Mesenchymal stem cell (in vitro differentiated cells and primary cell): Measurements from ENCODE around the gene GPRC5C.

Experiments used
- DNase-seq: peaks from one replicate; pipeline ENCODE4 v3.0.0-alpha.2; 2013
- H2AFZ ChIP-seq: one replicate; pipeline ENCODE4 v1.6.1; 2013; ENCODE audit warnings: low read depth, mild to moderate bottlenecking, control low read depth, inconsistent platforms, low read length, moderate library complexity
- H2AK5ac ChIP-seq: 2 replicates; pipeline ENCODE4 v1.6.1; 2013; ENCODE audit warnings: low read length, moderate library complexity, mild to moderate bottlenecking, inconsistent platforms; ENCODE audit not compliant: severe bottlenecking
- H2BK120ac ChIP-seq: one replicate; pipeline ENCODE4 v1.6.1; 2013; ENCODE audit warnings: low read depth, mild to moderate bottlenecking, inconsistent platforms, low read length, moderate library complexity
- H2BK12ac ChIP-seq, 2 experiments: one replicate each; pipeline ENCODE4 v1.6.1; 2013; ENCODE audit warnings: inconsistent platforms in 2 of 2, low read length in 2 of 2, mild to moderate bottlenecking in 2 of 2, moderate library complexity in 2 of 2, control low read depth in 1 of 2
- H2BK15ac ChIP-seq: one replicate; pipeline ENCODE4 v1.6.1; 2013; ENCODE audit warnings: mild to moderate bottlenecking, low read depth, inconsistent platforms; ENCODE audit not compliant: poor library complexity, severe bottlenecking
- H2BK5ac ChIP-seq: 2 replicates; pipeline ENCODE4 v1.6.1; 2013; ENCODE audit warnings: low read depth, mild to moderate bottlenecking, low read length, control low read depth, inconsistent platforms; ENCODE audit not compliant: poor library complexity, severe bottlenecking
- H3K14ac ChIP-seq, 2 experiments: one replicate each; pipeline ENCODE4 v1.6.1; 2013; ENCODE audit warnings: inconsistent platforms in 2 of 2, low read length in 2 of 2, control low read depth in 1 of 2, mild to moderate bottlenecking in 1 of 2, moderate library complexity in 1 of 2
- H3K18ac ChIP-seq, 2 experiments: one replicate each; pipeline ENCODE4 v1.6.1; 2013; ENCODE audit warnings: inconsistent platforms in 2 of 2, low read length in 2 of 2, control low read depth in 1 of 2, low read depth in 1 of 2, mild to moderate bottlenecking in 1 of 2
- H3K23ac ChIP-seq, 2 experiments: one replicate each; pipeline ENCODE4 v1.6.1; 2013; ENCODE audit warnings: inconsistent platforms in 2 of 2, low read length in 2 of 2, mild to moderate bottlenecking in 2 of 2, moderate library complexity in 2 of 2, control low read depth in 1 of 2
- H3K27ac ChIP-seq: 2 replicates; pipeline ENCODE4 v1.5.1; 2013; ENCODE audit warnings: mild to moderate bottlenecking, moderate library complexity, low read length, control low read depth, inconsistent platforms; ENCODE audit not compliant: poor library complexity, severe bottlenecking
- H3K27me3 ChIP-seq, 2 experiments: 2 replicates each; pipeline versions ENCODE4 v1.6.1 to v1.7.0; 2013; ENCODE audit warnings: low read length in 2 of 2, mild to moderate bottlenecking in 2 of 2, moderate library complexity in 2 of 2, control low read depth in 1 of 2, inconsistent platforms in 1 of 2; ENCODE audit not compliant: control insufficient read depth in 1 of 2, insufficient read depth in 1 of 2
- H3K36me3 ChIP-seq, 2 experiments: 2 replicates each; pipeline versions ENCODE4 v1.6.1 to v1.7.0; 2013; ENCODE audit warnings: low read length in 2 of 2, control low read depth in 1 of 2, inconsistent platforms in 1 of 2, low read depth in 1 of 2, mild to moderate bottlenecking in 1 of 2; ENCODE audit not compliant: insufficient read depth in 2 of 2, control insufficient read depth in 1 of 2
- H3K4ac ChIP-seq, 2 experiments: one replicate each; pipeline ENCODE4 v1.6.1; 2013; ENCODE audit warnings: inconsistent platforms in 2 of 2, low read length in 2 of 2, mild to moderate bottlenecking in 2 of 2, moderate library complexity in 2 of 2, control low read depth in 1 of 2, low read depth in 1 of 2
- H3K4me1 ChIP-seq: 2 replicates; pipeline ENCODE4 v1.6.1; 2013; ENCODE audit warnings: low read depth, low read length, control low read depth; ENCODE audit not compliant: control insufficient read depth, insufficient read depth
- H3K4me2 ChIP-seq: 2 replicates; pipeline ENCODE4 v1.6.1; 2013; ENCODE audit warnings: low read length, mild to moderate bottlenecking, inconsistent platforms; ENCODE audit not compliant: poor library complexity, severe bottlenecking
- H3K4me3 ChIP-seq, 2 experiments: 2 replicates each; pipeline versions ENCODE4 v1.5.1 to v1.7.0; 2013; ENCODE audit warnings: low read length in 2 of 2, mild to moderate bottlenecking in 2 of 2, control low read depth in 1 of 2, low read depth in 1 of 2; ENCODE audit not compliant: insufficient read depth in 1 of 2
- H3K79me1 ChIP-seq: replicated peaks from 2 replicates; pipeline ENCODE4 v1.6.1; 2013; ENCODE audit warnings: mild to moderate bottlenecking, control low read depth, low read length, inconsistent platforms; ENCODE audit not compliant: poor library complexity, severe bottlenecking
- H3K9ac ChIP-seq: 2 replicates; pipeline ENCODE4 v1.7.0; 2013; ENCODE audit warnings: mild to moderate bottlenecking, low read length, moderate library complexity
- H3K9me3 ChIP-seq: 2 replicates; pipeline ENCODE4 v1.7.0; 2013; ENCODE audit warnings: mild to moderate bottlenecking, low read length; ENCODE audit not compliant: control insufficient read depth
- H4K8ac ChIP-seq: one replicate; pipeline ENCODE4 v1.6.1; 2013; ENCODE audit warnings: inconsistent platforms, mild to moderate bottlenecking, low read length, moderate library complexity
- H4K91ac ChIP-seq: one replicate; pipeline ENCODE4 v1.6.1; 2013; ENCODE audit warnings: mild to moderate bottlenecking, low read length, inconsistent platforms
- WGBS: methylation state at CpG from one replicate; pipeline ENCODE4 v1.1.7; 2013; ENCODE audit warnings: mixed read lengths; 5-methylcytosine and 5-hydroxymethylcytosine counted together

Gene GPRC5C

GRCh38 chr17:74450925-74451403 lies 19.1 kb downstream of the GPRC5C start:
- H4K8ac ChIP-seq, result no peak overlapping the region
- no peak overlapping the region for H3K23ac ChIP-seq
- H3K9me3 ChIP-seq, result no peaks in the 10 kb centered on the region
- no peak overlapping the region for H2BK120ac ChIP-seq
- H3K79me1 ChIP-seq, result peaks cover 13% of the 10 kb centered on the region
- H2BK12ac ChIP-seq, result no peak overlapping the region
- H3K4ac ChIP-seq, result no peak overlapping the region
- no peak overlapping the region for H2AFZ ChIP-seq
- H4K91ac ChIP-seq, result no peak overlapping the region
- no peak overlapping the region for H2BK5ac ChIP-seq
- no peak overlapping the region for H3K18ac ChIP-seq
- H2BK15ac ChIP-seq, result no peak overlapping the region
- 80% methylated on average over 13 of the region's 13 CpGs for WGBS
- H3K27me3 ChIP-seq, result peaks cover 0 to 15% of the 10 kb centered on the region in 2 experiments
- no peak for DNase-seq
- peaks cover 0 to 43% of the 10 kb centered on the region in 2 experiments for H3K36me3 ChIP-seq
- no peak overlapping the region for H3K27ac ChIP-seq
- peaks cover 40% of the 10 kb centered on the region for H3K4me1 ChIP-seq
- no peak overlapping the region for H2AK5ac ChIP-seq
- H3K4me2 ChIP-seq, result no peak overlapping the region
- no peak overlapping the region for H3K14ac ChIP-seq
- H3K4me3 ChIP-seq, result no peak overlapping the region
- H3K9ac ChIP-seq, result no peak overlapping the region

- H3K27ac ChIP-seq, result no peak overlapping the region
- H2BK12ac ChIP-seq, result no peak overlapping the region
- H3K79me1 ChIP-seq, result peaks cover 12% of the 10 kb centered on the region
- H4K91ac ChIP-seq, result no peak overlapping the region
- no peak overlapping the region for H3K14ac ChIP-seq
- peaks cover 0 to 18% of the 10 kb centered on the region in 2 experiments for H3K27me3 ChIP-seq
- H2BK15ac ChIP-seq, result no peak overlapping the region
- H2BK120ac ChIP-seq, result no peak overlapping the region
- H3K9me3 ChIP-seq, result no peaks in the 10 kb centered on the region
- no peak overlapping the region for H3K18ac ChIP-seq
- H2AK5ac ChIP-seq, result no peak overlapping the region
- no peak overlapping the region for H3K4me2 ChIP-seq
- no peak overlapping the region for H2AFZ ChIP-seq
- no peak overlapping the region for H2BK5ac ChIP-seq
- peaks cover 0 to 40% of the 10 kb centered on the region in 2 experiments for H3K36me3 ChIP-seq
- no peak overlapping the region for H3K23ac ChIP-seq
- DNase-seq, result no peak
- no peak overlapping the region for H3K4ac ChIP-seq
- no peak overlapping the region for H4K8ac ChIP-seq
- H3K4me3 ChIP-seq, result no peak overlapping the region
- H3K9ac ChIP-seq, result no peak overlapping the region
- H3K4me1 ChIP-seq, result peaks cover 38% of the 10 kb centered on the region
- WGBS, result 97% methylated on average over 3 of the region's 6 CpGs
Measured at GRCh38 chr17:74451557-74451956, 19.7 kb downstream of the GPRC5C start.

- no peak overlapping the region for H3K4me3 ChIP-seq
Measured at GRCh38 chr17:74452033-74452840, 20.3 kb downstream of the GPRC5C start.

GRCh38 chr17:74452841-74453661 lies 21.2 kb downstream of the GPRC5C start:
- Histone ChIP-seq H2BK12ac (no peak overlapping the region), H2BK15ac (no peak overlapping the region), H2AK5ac (peak overlapping the region; percentile 23), H2BK120ac (no peak overlapping the region), H3K4me2 (peak overlapping the region; percentile 69), H3K14ac (no peak overlapping the region), H4K91ac (no peak overlapping the region), H3K27me3 (peaks cover 4 to 23% of the 10 kb centered on the region in 2 experiments), H3K23ac (no peak overlapping the region), H3K18ac (no peak overlapping the region), H2BK5ac (no peak overlapping the region), H3K4me1 (peaks cover 33% of the 10 kb centered on the region), H3K9ac (no peak overlapping the region), H3K9me3 (no peaks in the 10 kb centered on the region), H4K8ac (no peak overlapping the region), H3K27ac (no peak overlapping the region), H3K4me3 (no peak overlapping the region), H2AFZ (no peak overlapping the region), H3K4ac (no peak overlapping the region), H3K36me3 (peaks cover 0 to 25% of the 10 kb centered on the region in 2 experiments), H3K79me1 (peaks cover 2% of the 10 kb centered on the region)
- 51% methylated on average over 22 of the region's 22 CpGs for WGBS
- DNase-seq, result no peak

More at GRCh38 chr17:74452033-74452840, 20.3 kb downstream of the GPRC5C start:
- Histone ChIP-seq H3K14ac (no peak overlapping the region), H3K27me3 (peaks cover 0 to 18% of the 10 kb centered on the region in 2 experiments), H3K79me1 (peaks cover 5% of the 10 kb centered on the region), H2BK12ac (no peak overlapping the region), H3K18ac (no peak overlapping the region), H3K27ac (no peak overlapping the region), H3K4me2 (no peak overlapping the region), H2BK15ac (no peak overlapping the region), H3K4me1 (peaks cover 33% of the 10 kb centered on the region), H3K36me3 (peaks cover 0 to 33% of the 10 kb centered on the region in 2 experiments), H2BK120ac (no peak overlapping the region), H2AFZ (no peak overlapping the region), H4K91ac (no peak overlapping the region), H3K4ac (no peak overlapping the region), H2BK5ac (no peak overlapping the region), H3K9me3 (no peaks in the 10 kb centered on the region), H3K23ac (no peak overlapping the region), H4K8ac (no peak overlapping the region), H2AK5ac (peak overlapping the region; percentile 23), H3K9ac (no peak overlapping the region)
- WGBS, result 38% methylated on average over 16 of the region's 16 CpGs
- DNase-seq, result no peak
